Gastroesophageal sphincter (tissue), 4 donors: ENCODE data around the gene NKAIN2. TPM values are rescaled to one million over a fixed set of nuclear protein-coding genes. Genes with fewer than 3 reads are reported as not detected.

Experiments used
- ATAC-seq: fragments of 150-250 bp; one replicate; pipeline ENCODE4 v1.9.1; 2016; ENCODE audit warnings: mild to moderate bottlenecking, moderate library complexity
- H3K27ac ChIP-seq, 4 donors: fragments of 200-600 bp; sonication (generic) in 3 of 4; 1 replicate in 3 of 4; 2 replicates in 1 of 4; pipeline ENCODE4 v1.5.1; 2016 to 2019
- H3K27me3 ChIP-seq: fragments of 200-600 bp; sonication (generic); one replicate; pipeline ENCODE4 v1.5.1; 2019
- H3K36me3 ChIP-seq, 2 donors: fragments of 200-600 bp; sonication (generic); one replicate each; pipeline ENCODE4 v1.5.1; 2019; ENCODE audit warnings: control low read depth in 1 of 2
- H3K4me1 ChIP-seq, 3 donors: fragments of 200-600 bp; sonication (generic); 1 replicate in 2 of 3; 2 replicates in 1 of 3; pipeline ENCODE4 v1.5.1; 2016 to 2019; ENCODE audit warnings: control low read depth in 2 of 3
- H3K4me3 ChIP-seq, 2 donors: fragments of 200-600 bp; sonication (generic); one replicate each; pipeline ENCODE4 v1.5.1; 2019; ENCODE audit warnings: mild to moderate bottlenecking in 1 of 2, moderate library complexity in 1 of 2
- H3K9me3 ChIP-seq, 3 donors: fragments of 200-600 bp; sonication (generic); one replicate each; pipeline ENCODE4 v1.5.1; 2017 to 2019; ENCODE audit warnings: control low read depth in 2 of 3
- EP300 ChIP-seq: sonication (generic); formaldehyde crosslinking; IDR thresholded peaks from one replicate; pipeline ENCODE4 v1.6.1; 2017; ENCODE audit warnings: antibody characterized with exemption, mild to moderate bottlenecking
- POLR2A ChIP-seq, 2 donors: fragments of 450-650 bp; IDR thresholded peaks; one replicate each; pipeline ENCODE4 v1.6.1; 2017; ENCODE audit warnings: antibody characterized with exemption in 2 of 2, mild to moderate bottlenecking in 2 of 2, moderate library complexity in 1 of 2
- POLR2AphosphoS5 ChIP-seq: sonication (generic); formaldehyde crosslinking; IDR thresholded peaks from one replicate; pipeline ENCODE4 v1.6.1; 2017; ENCODE audit warnings: antibody characterized with exemption
- WGBS, 2 donors: methylation state at CpG; one replicate each; pipeline ENCODE4 v1.1.5; 2018; ENCODE audit warnings: low coverage in 1 of 2; 5-methylcytosine and 5-hydroxymethylcytosine counted together
- total RNA-seq, 4 donors: library from RNA; depleted of rRNA; stranded (reverse); fragments of >200 nt; gene quantifications; one replicate each; pipeline ENCODE4 v1.1.0, GENCODE V29; 2016
- TF ChIP-seq, protein P1 (sequence below), 4 experiments: fragments of 200-600 bp in 2 of 4; fragments of 450-650 bp in 2 of 4; sonication (generic) in 1 of 4; IDR thresholded peaks; one replicate each; pipeline ENCODE4 v1.5.1; 2017 to 2019; ENCODE audit warnings: antibody characterized with exemption in 4 of 4, mild to moderate bottlenecking in 2 of 4, moderate library complexity in 2 of 4

NKAIN2 gene
- total RNA-seq, 4 donors from 2014 or later = 0.23 to 3.2 TPM; not detected in 2

GRCh38 chr6:124658053-124658452 is 854.4 kb downstream of the NKAIN2 start:
- H3K27ac ChIP-seq = no peak overlapping the region
- WGBS, 2 donors = 88 to 89% methylated on average over 3 to 8 of the region's 8 CpGs
- no peaks in the 10 kb centered on the region for H3K36me3 ChIP-seq
- no peak overlapping the region for H3K4me3 ChIP-seq
- H3K4me1 ChIP-seq = no peaks in the 10 kb centered on the region
- H3K27me3 ChIP-seq = no peaks in the 10 kb centered on the region
- TF ChIP-seq, protein P1, sequence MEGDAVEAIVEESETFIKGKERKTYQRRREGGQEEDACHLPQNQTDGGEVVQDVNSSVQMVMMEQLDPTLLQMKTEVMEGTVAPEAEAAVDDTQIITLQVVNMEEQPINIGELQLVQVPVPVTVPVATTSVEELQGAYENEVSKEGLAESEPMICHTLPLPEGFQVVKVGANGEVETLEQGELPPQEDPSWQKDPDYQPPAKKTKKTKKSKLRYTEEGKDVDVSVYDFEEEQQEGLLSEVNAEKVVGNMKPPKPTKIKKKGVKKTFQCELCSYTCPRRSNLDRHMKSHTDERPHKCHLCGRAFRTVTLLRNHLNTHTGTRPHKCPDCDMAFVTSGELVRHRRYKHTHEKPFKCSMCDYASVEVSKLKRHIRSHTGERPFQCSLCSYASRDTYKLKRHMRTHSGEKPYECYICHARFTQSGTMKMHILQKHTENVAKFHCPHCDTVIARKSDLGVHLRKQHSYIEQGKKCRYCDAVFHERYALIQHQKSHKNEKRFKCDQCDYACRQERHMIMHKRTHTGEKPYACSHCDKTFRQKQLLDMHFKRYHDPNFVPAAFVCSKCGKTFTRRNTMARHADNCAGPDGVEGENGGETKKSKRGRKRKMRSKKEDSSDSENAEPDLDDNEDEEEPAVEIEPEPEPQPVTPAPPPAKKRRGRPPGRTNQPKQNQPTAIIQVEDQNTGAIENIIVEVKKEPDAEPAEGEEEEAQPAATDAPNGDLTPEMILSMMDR (IDR thresholded peaks at IDR 0.05) = no peak
- TF ChIP-seq EP300 (no peak), POLR2AphosphoS5 (no peak), POLR2A (IDR thresholded peaks at IDR 0.05) (no peak)
- ATAC-seq = no peak
- H3K9me3 ChIP-seq = no peaks in the 10 kb centered on the region

GRCh38 chr6:124659427-124659826 is 855.8 kb downstream of the NKAIN2 start:
- no peak for TF ChIP-seq POLR2A (IDR thresholded peaks at IDR 0.05)
- TF ChIP-seq, protein P1 (IDR thresholded peaks at IDR 0.05) = no peak
- no peak for TF ChIP-seq EP300
- no peak for TF ChIP-seq POLR2AphosphoS5
- no peak overlapping the region for H3K4me3 ChIP-seq

GRCh38 chr6:124660185-124660584 is 856.5 kb downstream of the NKAIN2 start:
- no peaks in the 10 kb centered on the region for H3K27me3 ChIP-seq
- no peaks in the 10 kb centered on the region for H3K4me1 ChIP-seq
- H3K9me3 ChIP-seq = no peaks in the 10 kb centered on the region
- H3K27ac ChIP-seq = no peak overlapping the region
- no peaks in the 10 kb centered on the region for H3K36me3 ChIP-seq
- H3K4me3 ChIP-seq = no peak overlapping the region
- 78 to 86% methylated on average over 2 of the region's 2 CpGs for WGBS, 2 donors
- TF ChIP-seq POLR2A (IDR thresholded peaks at IDR 0.05) (no peak), POLR2AphosphoS5 (no peak), EP300 (no peak)
- TF ChIP-seq, protein P1 (IDR thresholded peaks at IDR 0.05) = no peak
- ATAC-seq = no peak

More at GRCh38 chr6:124659427-124659826, 855.8 kb downstream of the NKAIN2 start:
- Histone ChIP-seq H3K9me3 (no peaks in the 10 kb centered on the region), H3K36me3 (no peaks in the 10 kb centered on the region), H3K4me1 (no peaks in the 10 kb centered on the region), H3K27ac (no peak overlapping the region), H3K27me3 (no peaks in the 10 kb centered on the region)
- 88 to 100% methylated on average over 1 of the region's 1 CpG for WGBS, 2 donors
- no peak for ATAC-seq

DNA sequence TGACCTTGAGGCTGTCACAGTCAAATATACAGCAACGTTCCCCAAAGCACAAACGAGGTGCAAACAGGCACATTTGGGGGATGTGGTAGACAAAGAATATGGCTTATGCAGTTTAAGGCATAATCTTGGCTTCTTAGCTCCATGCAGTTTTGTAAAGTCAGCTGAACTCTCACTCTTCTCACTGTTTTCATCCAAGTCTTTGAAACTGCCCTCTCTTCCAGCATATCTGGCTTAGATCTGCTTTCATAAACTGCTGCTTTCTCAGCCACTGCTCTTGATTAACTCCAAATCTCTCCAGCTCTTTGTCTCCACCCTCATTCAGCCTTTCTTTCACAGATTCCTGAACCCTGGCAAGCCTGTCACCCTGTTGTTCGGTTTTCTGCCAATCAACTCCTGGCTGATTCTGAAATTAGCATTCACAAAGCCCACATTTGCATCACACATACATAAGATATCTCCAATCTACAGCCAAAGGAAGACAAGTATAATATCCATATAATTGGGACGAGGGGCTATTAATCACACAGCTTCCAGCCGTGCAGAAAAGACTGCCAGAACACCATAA is 857.5 kb downstream of the NKAIN2 start:
- H3K27me3 ChIP-seq = no peaks in the 10 kb centered on the region
- H3K4me1 ChIP-seq = no peaks in the 10 kb centered on the region
- no peaks in the 10 kb centered on the region for H3K9me3 ChIP-seq
- no peak for TF ChIP-seq POLR2AphosphoS5
- TF ChIP-seq EP300 = no peak
- no peak for TF ChIP-seq POLR2A (IDR thresholded peaks at IDR 0.05)
- TF ChIP-seq, protein P1 (IDR thresholded peaks at IDR 0.05) = no peak
- 22 to 35% methylated on average over 5 of the region's 5 CpGs for WGBS, 2 donors
- ATAC-seq = no peak
- H3K4me3 ChIP-seq = no peak overlapping the region
- no peaks in the 10 kb centered on the region for H3K36me3 ChIP-seq
- no peak overlapping the region for H3K27ac ChIP-seq

DNA sequence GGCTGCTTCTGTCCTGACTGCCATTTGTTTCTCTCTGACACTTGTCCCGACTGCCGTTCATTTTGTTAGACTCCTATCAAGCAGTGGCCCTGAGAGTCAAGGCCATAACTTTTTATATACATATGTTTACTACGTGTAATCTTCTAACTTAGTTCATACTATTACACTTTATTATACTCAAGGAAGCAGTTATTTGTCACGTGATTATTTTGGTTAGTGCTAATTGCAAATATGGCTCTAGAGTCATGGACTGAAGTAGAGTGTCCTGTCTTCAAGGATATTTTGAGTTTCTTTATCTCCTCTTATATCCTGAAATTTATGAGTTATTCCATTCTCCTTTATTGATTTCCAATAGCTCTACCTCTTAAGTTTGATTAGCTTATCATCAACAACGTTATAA is 864.4 kb downstream of the NKAIN2 start:
- H3K4me3 ChIP-seq = no peak overlapping the region
- H3K27me3 ChIP-seq = no peaks in the 10 kb centered on the region
- no peaks in the 10 kb centered on the region for H3K9me3 ChIP-seq
- no peaks in the 10 kb centered on the region for H3K36me3 ChIP-seq
- TF ChIP-seq, protein P1 (IDR thresholded peaks at IDR 0.05) = no peak
- H3K27ac ChIP-seq = no peak overlapping the region
- no peaks in the 10 kb centered on the region for H3K4me1 ChIP-seq
- no peak for ATAC-seq
- WGBS, 2 donors = 76 to 94% methylated on average over 5 of the region's 5 CpGs
